Parathyroid adenoma (tissue), 2 donors: ENCODE results near the gene B3GNT3.

Experiments
- H2AFZ ChIP-seq: fragments of 300-600 bp; sonication (generic); one replicate; pipeline ENCODE4 v1.7.0; 2017; ENCODE audit warnings: antibody characterized with exemption, mild to moderate bottlenecking
- H3K27ac ChIP-seq: fragments of 300-600 bp; sonication (generic); one replicate; pipeline ENCODE4 v1.7.0; 2017
- H3K27me3 ChIP-seq: fragments of 300-600 bp; sonication (generic); one replicate; pipeline ENCODE4 v1.7.0; 2017; ENCODE audit warnings: low read length; ENCODE audit not compliant: control insufficient read depth, insufficient read depth
- H3K36me3 ChIP-seq: fragments of 300-600 bp; sonication (generic); one replicate; pipeline ENCODE4 v1.7.0; 2017; ENCODE audit warnings: low read length; ENCODE audit not compliant: control insufficient read depth, insufficient read depth
- H3K4me1 ChIP-seq: fragments of 300-600 bp; sonication (generic); one replicate; pipeline ENCODE4 v1.7.0; 2017; ENCODE audit warnings: control low read depth
- H3K4me2 ChIP-seq: fragments of 300-600 bp; sonication (generic); one replicate; pipeline ENCODE4 v1.7.0; 2017; ENCODE audit warnings: low read length
- H3K4me3 ChIP-seq: fragments of 300-600 bp; sonication (generic); one replicate; pipeline ENCODE4 v1.7.0; 2017; ENCODE audit warnings: low read depth, low read length
- H3K79me2 ChIP-seq: fragments of 300-600 bp; sonication (generic); one replicate; pipeline ENCODE4 v1.7.0; 2017; ENCODE audit warnings: control low read depth
- H3K9ac ChIP-seq: fragments of 300-600 bp; sonication (generic); one replicate; pipeline ENCODE4 v1.7.0; 2017; ENCODE audit warnings: mild to moderate bottlenecking
- H3K9me3 ChIP-seq: fragments of 300-600 bp; sonication (generic); one replicate; pipeline ENCODE4 v1.7.0; 2017; ENCODE audit warnings: low read length; ENCODE audit not compliant: control insufficient read depth
- CTCF ChIP-seq: fragments of 300-600 bp; sonication (generic); IDR thresholded peaks from one replicate; pipeline ENCODE4 v1.7.0; 2017; ENCODE audit warnings: antibody characterized with exemption, mild to moderate bottlenecking
- donor health status: primary hyperparathyroidism.

The B3GNT3 gene

DNA sequence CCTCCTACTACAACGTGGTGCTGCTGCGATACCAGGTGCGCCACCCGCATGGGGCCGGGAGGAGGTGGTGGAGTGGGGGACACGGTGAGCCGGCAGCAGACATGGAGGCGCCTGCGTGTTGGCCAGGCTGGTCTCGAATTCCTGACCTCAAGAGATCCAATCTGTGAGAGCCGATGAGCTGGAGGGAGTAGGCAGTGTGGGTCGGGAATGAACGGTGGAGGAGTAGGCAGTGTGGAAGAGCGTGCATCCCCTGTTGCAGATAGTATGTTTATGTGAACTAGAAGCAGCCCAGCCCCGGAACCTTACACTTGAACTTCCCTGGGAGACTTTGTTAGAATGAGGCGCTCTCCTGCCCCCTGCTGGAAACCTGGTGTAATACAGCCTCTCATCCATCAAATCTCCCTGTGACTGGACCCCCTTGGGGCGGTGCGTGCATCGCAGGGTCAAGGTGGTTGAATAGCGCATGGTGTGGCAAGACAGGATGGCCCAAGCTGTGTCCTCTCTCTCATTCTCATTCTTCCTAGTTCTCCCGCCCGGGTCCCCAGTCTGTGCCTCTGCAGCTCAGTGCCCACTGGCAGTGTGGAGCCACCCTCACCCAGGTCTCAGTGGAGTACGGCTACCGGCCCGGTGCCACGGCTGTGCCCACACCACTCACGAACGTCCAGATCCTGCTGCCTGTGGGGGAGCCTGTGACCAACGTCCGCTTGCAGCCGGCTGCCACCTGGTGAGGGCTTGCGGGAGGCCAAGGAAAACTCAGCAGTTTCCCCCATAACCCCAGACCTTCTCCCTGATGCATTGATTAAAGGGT lies 10.5 kb upstream of the B3GNT3 start:
- no peaks in the 10 kb centered on the region for H3K4me1 ChIP-seq
- H3K79me2 ChIP-seq: no peaks in the 10 kb centered on the region
- H3K9me3 ChIP-seq: no peaks in the 10 kb centered on the region
- H3K36me3 ChIP-seq: no peaks in the 10 kb centered on the region
- no peak overlapping the region for H3K4me2 ChIP-seq
- H2AFZ ChIP-seq: peak overlapping the region; percentile 74
- no peak overlapping the region for H3K4me3 ChIP-seq
- H3K9ac ChIP-seq: no peak overlapping the region
- peak; percentile 68 for TF ChIP-seq CTCF
- no peak overlapping the region for H3K27ac ChIP-seq
- no peaks in the 10 kb centered on the region for H3K27me3 ChIP-seq

- no peak overlapping the region for H3K27ac ChIP-seq
- H3K4me2 ChIP-seq: no peak overlapping the region
- no peaks in the 10 kb centered on the region for H3K79me2 ChIP-seq
- H3K4me3 ChIP-seq: no peak overlapping the region
- no peak for TF ChIP-seq CTCF
- no peak overlapping the region for H2AFZ ChIP-seq
- H3K9me3 ChIP-seq: no peaks in the 10 kb centered on the region
- no peak overlapping the region for H3K9ac ChIP-seq
- peaks cover 5% of the 10 kb centered on the region for H3K4me1 ChIP-seq
- no peaks in the 10 kb centered on the region for H3K36me3 ChIP-seq
- no peaks in the 10 kb centered on the region for H3K27me3 ChIP-seq
Measured at GRCh38 chr19:17787274-17787913, 7.5 kb upstream of the B3GNT3 start.

DNA sequence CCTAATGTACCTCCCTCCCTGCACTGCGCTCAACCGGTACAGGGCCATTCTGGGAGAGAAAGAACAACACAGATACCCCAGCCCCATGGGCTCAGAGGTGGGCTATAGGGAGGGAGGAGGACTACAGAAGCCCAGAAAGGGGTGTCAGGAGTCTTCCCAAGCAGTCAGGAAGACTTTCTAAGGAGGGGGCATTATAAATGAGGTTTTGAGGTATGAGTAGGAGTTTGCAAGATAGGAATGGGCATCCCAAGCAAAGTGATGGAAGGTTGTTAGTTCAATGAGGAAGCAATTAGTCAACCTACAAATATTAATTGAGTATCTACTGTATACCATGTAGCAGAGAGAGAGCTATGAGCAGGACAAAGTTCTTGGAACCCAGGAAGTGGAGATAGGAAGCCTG lies 6.3 kb upstream of the B3GNT3 start:
- no peak for TF ChIP-seq CTCF
- Histone ChIP-seq H2AFZ (no peak overlapping the region), H3K36me3 (no peaks in the 10 kb centered on the region), H3K4me3 (no peak overlapping the region), H3K27ac (no peak overlapping the region), H3K79me2 (no peaks in the 10 kb centered on the region), H3K27me3 (no peaks in the 10 kb centered on the region), H3K4me2 (no peak overlapping the region), H3K9me3 (no peaks in the 10 kb centered on the region), H3K4me1 (peaks cover 5% of the 10 kb centered on the region), H3K9ac (no peak overlapping the region)

GRCh38 chr19:17790059-17790780 lies 4.7 kb upstream of the B3GNT3 start:
- H2AFZ ChIP-seq: no peak overlapping the region
- no peaks in the 10 kb centered on the region for H3K9me3 ChIP-seq
- H3K27ac ChIP-seq: no peak overlapping the region
- no peak for TF ChIP-seq CTCF
- no peak overlapping the region for H3K4me3 ChIP-seq
- no peak overlapping the region for H3K9ac ChIP-seq
- H3K4me2 ChIP-seq: no peak overlapping the region
- no peaks in the 10 kb centered on the region for H3K27me3 ChIP-seq
- no peaks in the 10 kb centered on the region for H3K79me2 ChIP-seq
- H3K4me1 ChIP-seq: peaks cover 7% of the 10 kb centered on the region
- no peaks in the 10 kb centered on the region for H3K36me3 ChIP-seq
